DMS 273 (cell line): ENCODE results near the gene VPS41.
"Not testable (repeated sequence)": the region's sequence is repeated elsewhere in the genome, so short reads cannot be mapped to it uniquely, and the experiment has no call there.

Experiments
- DNase-seq: peaks from one replicate; lab custom pipeline; 2025; ENCODE audit not compliant: unreplicated experiment; lab: John Stamatoyannopoulos, UW

The VPS41 gene

DNA sequence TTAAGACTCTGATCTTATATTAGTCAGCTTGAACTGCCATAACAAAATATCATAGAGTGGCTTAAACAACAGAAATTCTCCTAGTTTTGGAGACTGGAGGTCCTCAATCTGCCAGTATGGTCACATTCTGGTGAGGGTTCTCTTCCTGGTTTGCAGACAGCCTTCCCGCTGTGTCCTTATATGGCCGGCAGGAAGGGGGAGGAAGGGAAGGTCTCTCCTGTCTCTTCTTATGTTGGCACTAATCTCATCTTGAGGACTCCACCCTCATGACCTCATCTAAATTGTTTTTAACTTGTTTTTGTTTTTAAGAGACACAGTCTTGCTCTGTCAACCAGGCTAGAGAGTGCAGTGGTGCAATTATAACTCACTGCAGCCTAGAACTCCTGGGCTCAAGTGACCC is 53.1 kb downstream of the VPS41 start:
- no peak for DNase-seq

DNA sequence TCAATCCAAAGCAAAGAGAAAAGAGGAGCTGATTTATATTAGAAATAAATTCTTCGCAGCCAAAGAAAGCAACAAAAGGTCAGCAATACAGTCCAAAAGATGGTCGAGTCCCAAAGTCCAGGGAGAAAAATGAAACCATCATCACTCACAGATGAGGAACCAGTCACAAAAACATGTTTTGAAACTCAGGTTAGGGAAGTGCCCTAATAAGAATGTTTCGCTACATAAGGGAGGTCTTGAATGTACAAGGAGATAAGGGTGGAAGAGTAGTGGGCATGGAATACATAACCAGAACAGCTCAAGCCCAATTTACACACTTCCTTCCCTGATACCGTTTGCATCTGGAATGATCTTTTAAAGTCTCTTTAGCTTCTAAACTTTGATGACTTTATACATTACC is 53.6 kb downstream of the VPS41 start:
- DNase-seq = no peak

DNA sequence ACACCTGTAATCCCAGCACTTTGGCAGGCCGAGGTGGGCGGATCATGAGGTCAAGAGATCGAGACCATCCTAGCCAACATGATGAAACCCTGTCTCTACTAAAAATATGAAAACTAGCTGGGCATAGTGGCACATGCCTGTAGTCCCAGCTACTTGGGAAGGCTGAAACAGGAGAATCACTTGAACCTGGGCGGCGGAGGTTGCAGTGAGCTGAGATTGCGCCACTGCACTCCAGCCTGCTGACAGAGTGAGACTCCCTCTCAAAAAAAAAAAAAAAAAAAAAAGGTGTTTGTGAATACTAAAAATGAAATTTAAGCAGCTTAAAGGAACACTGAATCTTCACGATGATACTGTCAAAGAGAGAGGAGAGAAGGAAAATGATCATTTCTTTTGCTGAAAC is 54.0 kb downstream of the VPS41 start:
- not testable (repeated sequence) for DNase-seq

GRCh38 chr7:38851321-38851720 is 57.7 kb downstream of the VPS41 start:
- no peak for DNase-seq

DNA sequence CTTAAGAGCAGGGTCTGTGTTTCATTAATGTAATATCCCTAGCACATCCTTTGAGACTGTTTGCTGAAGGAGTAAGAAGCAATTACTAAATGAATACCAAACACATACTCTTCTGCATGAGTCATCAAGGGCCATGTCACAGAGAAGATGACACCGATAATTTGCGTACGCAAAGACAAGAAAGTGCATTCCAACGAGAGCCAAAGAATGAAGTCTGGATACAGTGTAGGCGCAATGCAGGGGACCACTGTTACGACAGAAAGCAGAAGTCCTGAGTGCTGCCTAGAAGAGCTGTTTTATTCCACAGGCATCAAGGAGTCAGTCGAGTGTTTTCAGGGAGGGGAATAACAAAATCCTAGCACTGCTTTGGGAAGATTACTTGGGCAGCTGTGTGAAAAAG is 62.7 kb downstream of the VPS41 start:
- DNase-seq = no peak

DNA sequence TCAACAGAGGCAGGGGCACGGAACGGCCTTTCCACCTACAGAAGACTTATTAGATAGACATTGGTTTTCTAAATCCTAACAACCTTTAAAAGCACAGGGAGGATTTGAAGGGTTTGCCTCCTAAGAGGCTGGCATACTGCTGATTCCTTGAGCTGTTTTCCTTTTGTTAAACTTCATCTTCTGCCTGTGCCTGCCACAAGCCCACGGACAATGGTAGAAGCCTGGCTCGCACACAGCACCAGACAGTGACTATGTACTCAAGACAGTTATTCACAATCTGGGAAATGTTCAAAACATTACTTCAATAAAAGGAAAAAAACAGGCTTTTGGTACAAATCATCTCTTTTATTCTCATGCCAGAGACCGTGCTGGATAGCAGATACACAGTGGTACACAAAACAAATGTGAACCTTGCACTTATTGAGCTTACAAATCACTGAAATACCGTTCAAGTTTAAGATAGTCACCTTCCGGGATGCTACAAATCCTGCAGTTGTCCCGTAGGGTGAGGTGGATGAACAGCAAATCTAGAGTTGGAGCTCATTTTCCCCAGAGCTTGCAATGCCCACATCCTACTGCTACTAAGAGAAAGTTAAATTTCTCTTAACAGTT is 63.9 kb downstream of the VPS41 start:
- no peak for DNase-seq

DNA sequence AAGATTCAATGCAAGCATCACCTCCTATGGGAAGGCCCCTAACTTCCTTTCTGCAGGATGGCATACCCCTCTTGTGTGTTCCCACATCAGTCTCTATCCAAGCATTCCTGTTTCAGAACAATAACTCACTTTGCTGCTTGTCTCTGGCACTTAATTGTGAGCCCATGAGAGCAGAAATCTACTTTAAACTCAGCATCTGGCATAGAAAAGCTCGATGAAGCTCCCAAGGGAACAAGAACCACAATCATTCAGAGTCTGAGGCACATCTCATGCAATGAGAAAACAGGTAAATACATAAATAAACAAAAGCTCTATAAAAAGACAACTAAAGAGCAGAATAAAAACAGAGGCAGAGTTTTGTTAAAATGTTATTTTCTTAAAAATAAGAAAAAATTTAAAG is 66.2 kb downstream of the VPS41 start:
- peak; percentile 10 for DNase-seq

GRCh38 chr7:38840736-38841460 is 68.1 kb downstream of the VPS41 start:
- DNase-seq = no peak

DNA sequence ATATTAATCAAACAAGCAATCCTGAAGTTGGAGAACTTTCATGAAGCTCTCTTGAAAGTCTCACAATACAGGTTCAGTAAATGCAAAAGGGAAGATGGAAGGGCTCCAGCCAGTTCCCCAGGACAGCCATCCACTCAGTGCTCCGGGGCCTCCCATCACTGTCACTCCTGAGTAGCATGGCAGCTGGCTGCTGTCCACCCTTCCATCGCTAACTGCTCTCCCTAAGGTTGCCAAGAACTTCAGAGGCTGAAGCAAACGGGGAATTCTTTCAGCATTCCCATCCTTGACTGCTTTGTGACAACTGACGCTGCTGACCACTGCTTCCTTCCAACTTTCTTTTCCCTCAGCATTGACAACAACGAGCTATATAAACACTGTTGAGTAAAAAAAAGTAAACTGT is 69.1 kb downstream of the VPS41 start:
- no peak for DNase-seq

GRCh38 chr7:38838725-38839385 is 70.1 kb downstream of the VPS41 start:
- no peak for DNase-seq

DNA sequence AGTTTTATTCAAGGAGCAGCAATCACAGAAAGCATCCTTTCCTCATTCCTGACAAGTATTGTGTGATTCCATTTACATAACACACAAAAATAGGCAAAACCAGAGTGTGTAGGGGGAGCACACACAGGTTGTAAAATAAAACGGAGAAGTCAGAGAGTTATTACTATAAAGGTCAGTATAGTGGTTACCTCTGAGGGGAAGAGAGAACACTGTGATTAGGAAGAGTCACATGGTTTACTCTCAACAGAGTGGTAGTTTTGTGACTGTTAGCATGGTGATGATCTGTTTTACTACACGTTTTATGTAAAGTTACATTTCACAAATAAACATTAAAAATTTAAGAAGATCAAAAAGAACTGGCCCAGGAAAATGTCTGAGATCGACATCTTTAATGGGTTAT is 74.6 kb downstream of the VPS41 start:
- DNase-seq = no peak

DNA sequence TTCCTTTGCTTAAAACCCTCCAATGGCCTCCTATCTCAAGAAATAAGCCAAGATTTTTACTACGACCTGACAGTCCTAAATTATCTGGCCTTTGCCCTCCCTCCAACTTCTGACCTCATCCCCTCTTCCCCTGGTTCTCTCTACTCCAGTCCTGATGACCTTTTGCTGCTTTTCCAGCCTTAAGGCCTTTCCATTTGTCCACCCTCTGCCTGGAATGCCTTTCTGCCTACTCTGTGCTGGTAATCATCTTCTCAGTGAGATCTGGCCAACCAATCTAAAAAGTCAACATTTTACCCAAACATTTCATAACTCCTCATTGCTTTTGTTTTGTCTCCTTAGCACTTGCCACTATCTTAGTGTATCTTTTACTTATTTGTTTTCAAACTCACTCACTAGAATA is 75.7 kb downstream of the VPS41 start:
- no peak for DNase-seq

GRCh38 chr7:38831259-38831996 is 77.6 kb downstream of the VPS41 start:
- DNase-seq = peak; percentile 16

DNA sequence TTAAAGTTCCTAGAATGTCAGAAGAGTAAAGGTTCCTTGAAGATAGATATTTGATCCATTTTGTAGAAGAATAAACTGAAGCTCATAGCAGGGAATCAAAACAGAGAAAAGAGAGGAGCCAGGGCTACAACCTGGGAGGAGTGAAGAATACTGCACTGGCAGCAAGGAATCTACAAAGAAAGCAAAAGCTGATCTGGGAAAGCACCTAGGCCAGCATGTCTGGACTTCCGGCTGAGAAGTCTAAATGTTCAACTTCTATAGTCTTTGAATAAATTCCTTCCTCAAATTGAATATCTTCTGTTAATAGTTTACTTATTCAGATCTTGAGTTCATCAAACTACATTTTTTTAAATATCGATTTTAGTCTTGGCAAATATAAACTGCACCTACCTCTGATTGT is 78.2 kb downstream of the VPS41 start:
- DNase-seq = no peak

DNA sequence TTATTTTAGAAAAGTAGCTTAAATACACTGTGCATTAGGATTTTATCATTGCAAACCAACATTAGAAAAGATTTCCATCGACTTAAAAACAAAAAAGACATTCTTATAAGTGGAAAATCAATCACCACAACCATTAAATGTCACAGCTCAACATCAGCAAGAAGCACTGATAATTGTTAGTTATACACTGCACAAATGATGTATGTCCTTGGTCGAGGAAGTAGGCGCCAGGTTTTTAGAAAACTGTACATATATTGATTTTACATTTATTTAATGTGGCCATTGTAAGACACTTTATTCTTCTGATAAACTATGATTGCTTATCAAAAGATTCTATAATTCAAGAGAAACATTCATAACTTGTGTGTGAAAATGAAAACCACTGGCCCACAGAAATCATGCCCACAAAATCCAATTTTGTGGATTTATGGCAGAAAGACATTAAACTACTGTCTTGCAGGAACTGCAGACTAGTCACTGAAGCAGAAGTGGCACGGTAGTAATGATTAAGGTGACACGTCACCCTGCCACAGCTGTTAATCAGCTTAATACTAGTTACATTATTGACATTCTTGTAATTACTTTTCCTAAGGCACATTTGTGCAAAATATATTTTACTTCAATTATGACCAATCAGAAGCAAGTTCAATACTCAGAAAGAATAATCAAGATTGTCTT is 79.4 kb downstream of the VPS41 start:
- no peak for DNase-seq

GRCh38 chr7:38828026-38828425 is 81.0 kb downstream of the VPS41 start:
- DNase-seq = no peak

- no peak for DNase-seq
Observed at GRCh38 chr7:38825721-38826440, 83.1 kb downstream of the VPS41 start.

GRCh38 chr7:38824948-38825347 is 84.0 kb downstream of the VPS41 start:
- no peak for DNase-seq

GRCh38 chr7:38822549-38822948 is 86.4 kb downstream of the VPS41 start:
- DNase-seq = peak; percentile 19

GRCh38 chr7:38820571-38820970 is 88.4 kb downstream of the VPS41 start:
- no peak for DNase-seq

GRCh38 chr7:38819463-38819862 is 89.5 kb downstream of the VPS41 start:
- no peak for DNase-seq
